Superior temporal gyrus (tissue), 1 donor: ENCODE results near the gene TMEM61.
"Not testable (repeated sequence)": the region's sequence is repeated elsewhere in the genome, so short reads cannot be mapped to it uniquely, and the experiment has no call there.

Source experiments
- DNase-seq: peaks from one replicate; pipeline ENCODE4 v3.0.0-alpha.2; 2016; ENCODE audit errors: extremely low spot score

The TMEM61 gene

GRCh38 chr1:54962612-54963395 lies 17.6 kb upstream of the TMEM61 start:
- no peak for DNase-seq

GRCh38 chr1:54963829-54964228 lies 16.6 kb upstream of the TMEM61 start:
- not testable (repeated sequence) for DNase-seq

- no peak for DNase-seq
These were observed 14.6 kb upstream of the TMEM61 start for GRCh38 chr1:54965624-54966340.

GRCh38 chr1:54967372-54967771 lies 13.1 kb upstream of the TMEM61 start:
- no peak for DNase-seq

- DNase-seq = no peak
These were observed 11.9 kb upstream of the TMEM61 start for GRCh38 chr1:54968551-54968950.

- DNase-seq = no peak
These were observed 10.5 kb upstream of the TMEM61 start for GRCh38 chr1:54969879-54970278.

- DNase-seq = no peak
These were observed 9.5 kb upstream of the TMEM61 start for GRCh38 chr1:54970901-54971300.

- no peak for DNase-seq
These were observed 9.1 kb upstream of the TMEM61 start for GRCh38 chr1:54971317-54971791.

- DNase-seq = no peak
These were observed 8.0 kb upstream of the TMEM61 start for GRCh38 chr1:54972436-54972835.

- DNase-seq = peak; percentile 50
These were observed 7.1 kb upstream of the TMEM61 start for GRCh38 chr1:54973205-54973921.

GRCh38 chr1:54975356-54976108 lies 4.9 kb upstream of the TMEM61 start:
- no peak for DNase-seq

- no peak for DNase-seq
These were observed 3.7 kb upstream of the TMEM61 start for GRCh38 chr1:54976747-54977146.

GRCh38 chr1:54977533-54978297 lies 2.7 kb upstream of the TMEM61 start:
- no peak for DNase-seq

- no peak for DNase-seq
These were observed 1.7 kb upstream of the TMEM61 start for GRCh38 chr1:54978528-54979326.

GRCh38 chr1:54979327-54979891 lies 1.0 kb upstream of the TMEM61 start:
- no peak for DNase-seq

- no peak for DNase-seq
These were observed 341 bp upstream of the TMEM61 start for GRCh38 chr1:54980046-54980527.

- DNase-seq = no peak
These were observed 1.0 kb downstream of the TMEM61 start for GRCh38 chr1:54981466-54981865.

GRCh38 chr1:54982739-54983138 lies 2.3 kb downstream of the TMEM61 start:
- no peak for DNase-seq

- DNase-seq = no peak
These were observed 3.9 kb downstream of the TMEM61 start for GRCh38 chr1:54984131-54984842.
